Activated CD4-positive, CD25-positive, alpha-beta regulatory T cell (primary cell): ENCODE measurements around the gene NDST3.
A peak's percentile ranks its signal among the peaks of the same experiment; 100 is the strongest.
"Not testable (repeated sequence)": the region's sequence is repeated elsewhere in the genome, so short reads cannot be mapped to it uniquely, and the experiment has no call there.

ENCODE experiments used
- DNase-seq, 4 experiments: peaks; one replicate each; lab custom pipeline; 2025; lab: John Stamatoyannopoulos, UW

Gene NDST3

DNA sequence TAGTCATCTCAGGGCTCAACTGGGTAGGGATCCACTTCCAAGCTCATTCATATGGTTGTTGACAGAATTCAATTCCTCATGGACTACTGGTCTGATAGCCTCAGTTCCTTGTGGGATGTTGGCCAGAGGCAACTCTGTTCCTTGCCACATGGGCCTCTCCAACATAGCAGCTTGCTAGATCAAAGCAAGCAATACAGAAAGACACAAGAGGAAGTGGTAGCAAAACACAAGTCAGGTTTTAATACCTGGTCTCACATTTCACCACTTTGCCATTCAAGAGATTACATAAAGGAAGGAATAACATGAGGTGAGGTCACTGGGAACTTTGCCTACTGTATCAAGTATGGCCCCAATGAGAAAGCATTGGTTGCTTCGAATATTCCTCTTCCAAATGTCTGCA lies 239.4 kb downstream of the NDST3 start:
- DNase-seq = no peak

DNA sequence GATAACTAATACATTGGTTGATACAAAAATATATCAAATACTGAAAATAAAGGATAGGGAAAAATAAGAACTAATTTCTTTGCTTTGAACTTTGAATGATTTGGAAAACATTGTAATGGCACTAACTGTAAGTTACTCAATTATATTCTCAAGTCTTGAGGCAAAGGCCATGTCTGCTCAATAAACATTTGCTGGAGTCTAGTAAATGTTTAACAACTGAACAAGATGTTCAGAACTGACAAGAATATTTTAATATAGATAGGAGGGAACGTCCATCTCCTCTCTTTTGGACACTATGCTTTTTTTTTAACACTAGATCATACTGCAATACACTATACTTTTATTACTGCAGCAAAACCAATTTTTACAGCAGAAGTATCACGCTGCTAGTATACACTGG lies 242.3 kb downstream of the NDST3 start:
- no peak for DNase-seq

DNA sequence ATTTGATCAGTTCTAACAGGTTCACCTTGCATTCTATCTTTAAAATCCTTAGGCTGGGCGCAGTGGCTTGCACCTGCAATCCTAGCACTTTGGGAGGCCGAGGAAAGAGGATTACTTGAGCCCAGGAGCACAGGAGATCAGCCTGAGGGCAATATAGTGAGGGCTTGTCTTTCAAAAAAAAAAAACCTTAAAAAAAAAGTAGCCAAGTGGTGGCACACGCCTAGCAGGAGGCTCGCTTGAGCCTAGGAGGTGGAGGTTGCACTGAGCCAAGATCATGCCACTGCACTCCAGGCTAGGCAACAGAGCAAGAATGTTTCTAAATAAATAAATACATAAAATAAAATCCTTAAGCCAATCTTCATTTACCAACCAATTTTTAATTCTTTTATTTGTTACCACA lies 243.0 kb downstream of the NDST3 start:
- no peak for DNase-seq

DNA sequence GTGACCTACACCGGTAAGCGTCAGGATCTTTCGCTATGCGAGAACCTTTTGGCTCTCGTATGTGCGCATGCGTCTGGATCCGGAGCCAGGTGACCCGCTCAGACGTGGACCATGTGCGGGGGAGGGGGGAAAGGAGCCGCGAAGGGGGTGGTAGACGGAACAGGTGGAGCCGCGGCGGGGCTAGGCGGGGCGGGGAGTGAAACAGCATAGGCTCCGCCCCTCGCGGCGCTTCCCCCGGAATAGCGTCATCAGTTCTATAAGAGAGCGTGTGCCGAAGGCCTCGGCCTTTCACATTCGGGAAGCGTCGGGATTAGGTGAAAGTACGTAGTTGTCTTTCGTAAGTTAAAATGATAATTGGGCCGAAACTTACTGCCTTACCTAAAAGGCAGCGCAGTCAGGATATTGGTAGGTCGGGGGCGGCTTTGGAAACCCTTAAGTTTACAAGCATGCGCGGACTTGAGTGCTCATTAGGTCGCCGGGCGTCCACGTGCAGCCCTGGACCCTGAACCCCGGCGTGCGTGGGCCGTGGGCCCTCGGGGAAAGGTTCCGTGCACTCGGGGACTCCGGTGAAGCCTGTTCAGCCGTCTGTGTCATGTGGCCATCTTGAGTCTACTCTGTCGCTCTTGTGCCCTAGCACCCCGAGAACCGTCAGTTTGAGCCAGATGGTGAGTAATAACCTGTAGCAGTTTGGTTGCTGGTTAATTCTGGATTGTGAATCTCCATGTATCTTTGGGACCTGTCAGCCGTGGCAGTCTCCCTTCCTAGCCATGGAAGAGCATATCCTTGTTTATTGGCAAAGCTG lies 244.4 kb downstream of the NDST3 start:
- DNase-seq = peak; percentile 94 to 96 (median 94)

DNA sequence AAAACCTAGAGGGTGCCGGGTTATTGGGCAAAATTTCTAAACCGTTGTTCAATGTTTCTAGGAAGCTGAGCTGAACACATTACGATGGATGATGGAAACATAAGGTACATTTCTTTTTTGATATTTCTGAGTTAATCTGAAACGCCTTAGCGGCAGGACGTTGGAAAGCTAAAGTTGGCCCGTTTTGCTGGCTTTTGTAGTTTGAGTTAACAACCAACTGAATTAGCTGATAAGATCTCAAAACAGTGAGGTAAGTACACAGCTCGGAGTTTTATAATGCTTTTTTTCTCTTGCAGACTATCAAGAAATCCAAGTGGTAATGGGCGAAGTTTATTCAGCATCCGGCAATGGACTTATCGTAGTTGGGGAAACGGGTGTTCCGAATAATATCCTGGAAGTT lies 245.0 kb downstream of the NDST3 start:
- no peak for DNase-seq

DNA sequence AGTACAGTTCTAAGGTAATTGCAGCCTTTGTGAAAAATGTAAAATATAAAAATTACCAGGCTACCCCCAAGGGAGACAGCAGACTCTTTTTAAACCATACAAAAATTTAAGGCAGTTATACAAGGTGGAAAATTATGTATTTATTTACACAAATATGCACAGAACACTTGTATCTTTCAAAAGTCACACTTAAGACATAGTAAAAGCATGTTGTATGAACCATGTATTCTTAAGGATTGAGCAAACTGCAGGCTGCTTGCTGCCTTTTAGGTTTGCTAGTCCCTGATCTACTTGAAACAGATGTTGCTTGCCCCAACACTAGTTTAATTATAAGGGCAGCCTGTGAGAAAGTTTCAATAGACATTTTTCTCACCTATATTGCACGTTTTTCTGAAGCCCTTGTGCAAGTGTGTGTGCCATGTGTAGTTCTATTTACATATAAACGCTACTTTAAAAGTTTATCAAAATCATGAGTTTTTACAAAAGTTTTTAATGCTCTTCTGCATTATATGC lies 245.7 kb downstream of the NDST3 start:
- DNase-seq = no peak

DNA sequence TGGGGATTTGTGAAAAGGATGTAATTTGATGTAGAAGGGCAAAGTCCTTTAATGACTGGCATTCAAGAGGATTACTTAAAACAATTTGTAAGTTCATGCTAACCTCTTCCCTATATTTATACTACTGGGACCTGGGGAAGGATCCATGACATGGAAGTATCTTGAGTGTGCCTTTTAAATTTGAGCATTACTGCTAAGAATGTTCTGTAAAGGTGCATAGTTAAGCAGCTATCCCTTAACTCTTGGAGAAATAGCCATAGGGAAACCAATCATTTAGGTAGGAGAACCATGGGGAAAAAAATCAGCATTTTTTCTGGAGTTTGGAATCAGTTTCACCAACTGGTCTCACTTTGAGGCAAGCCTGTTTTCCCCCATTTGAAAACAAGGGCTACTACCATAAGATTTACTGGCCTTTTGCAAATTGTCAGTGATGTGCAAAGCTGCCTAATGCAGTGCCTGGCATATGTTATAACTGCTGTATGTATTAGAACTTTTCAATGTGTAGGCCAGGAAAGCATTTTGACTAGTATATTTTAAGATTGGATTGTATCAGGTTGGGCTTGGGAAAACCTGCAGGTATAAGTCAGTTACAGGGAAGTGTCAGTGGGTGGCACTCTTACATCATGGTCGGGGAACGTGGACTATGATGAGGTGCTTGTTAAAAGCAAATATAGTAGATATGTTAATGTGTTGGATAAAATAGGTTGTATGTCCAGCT lies 246.4 kb downstream of the NDST3 start:
- DNase-seq = no peak

DNA sequence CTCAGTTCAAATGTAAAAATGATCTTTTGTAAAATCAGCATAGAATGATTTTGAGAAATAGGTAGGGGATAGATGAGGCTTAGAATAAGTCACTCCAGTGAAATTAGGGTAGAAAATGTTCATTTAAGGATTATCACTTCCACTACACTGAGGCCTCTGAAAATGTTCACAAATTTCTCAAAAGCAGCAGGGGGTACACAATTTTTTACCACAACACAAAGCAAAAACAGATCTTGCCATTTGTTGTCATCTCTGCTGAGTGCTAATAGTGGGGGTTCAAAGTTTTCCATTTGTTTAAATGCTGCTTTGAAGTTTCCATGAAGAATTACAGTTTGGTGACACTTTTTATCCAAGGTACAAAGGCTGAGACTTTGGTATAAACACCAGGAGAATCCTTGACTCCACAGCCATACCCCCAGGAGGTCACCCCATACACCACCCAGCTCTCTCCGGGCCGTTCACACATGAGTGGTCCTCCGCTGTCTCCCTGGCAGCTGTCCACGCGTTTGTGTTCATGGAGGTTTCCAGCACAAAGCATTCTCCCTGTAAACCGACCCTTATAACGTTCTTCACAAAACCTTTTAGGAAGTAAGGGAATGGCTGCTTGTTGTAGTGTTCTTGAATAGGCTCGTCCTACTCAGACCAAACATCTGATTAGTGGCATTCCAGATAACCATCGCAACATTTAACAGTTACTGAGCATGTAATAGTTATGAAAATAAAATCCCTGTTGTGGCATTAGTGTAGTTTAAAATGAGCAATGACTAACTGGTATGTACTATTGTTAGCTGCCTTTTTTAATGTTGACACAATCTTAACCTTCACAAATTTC lies 247.5 kb downstream of the NDST3 start:
- no peak for DNase-seq

DNA sequence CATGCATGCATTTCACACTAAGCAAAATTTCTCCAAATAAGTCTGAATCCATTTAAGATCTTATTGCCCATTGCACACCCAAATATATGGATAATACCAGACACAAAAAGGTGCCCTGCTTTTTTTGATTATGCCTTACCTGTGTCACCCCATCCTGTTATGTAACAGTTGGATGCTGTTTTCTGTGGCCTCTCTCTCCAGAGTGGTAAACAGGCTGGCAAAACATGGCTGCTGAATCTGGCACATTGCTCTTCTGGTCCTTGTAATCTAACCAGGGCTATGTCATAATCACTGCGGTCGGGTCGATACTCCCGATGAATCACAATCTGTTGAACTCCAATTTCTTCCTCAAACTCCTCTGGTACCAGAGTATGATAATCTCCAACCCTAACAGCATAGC lies 248.4 kb downstream of the NDST3 start:
- no peak for DNase-seq

DNA sequence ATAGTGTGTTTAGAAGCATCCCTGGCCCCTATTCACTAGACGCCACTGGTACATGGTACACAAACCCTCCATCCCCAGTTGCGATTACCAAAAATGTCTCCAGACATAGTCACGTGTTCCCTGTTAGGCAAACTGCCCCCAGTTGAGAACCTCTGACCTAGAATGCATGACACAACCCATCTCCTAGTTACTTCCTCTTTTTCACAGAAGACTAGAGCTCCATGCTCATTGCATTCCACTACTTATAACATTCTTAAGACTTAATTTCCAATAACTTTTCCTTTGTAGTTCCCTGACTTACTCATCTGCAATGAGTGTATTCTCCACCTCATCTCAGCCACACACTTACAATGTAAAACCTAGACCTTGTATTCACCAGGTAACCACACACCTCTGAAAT lies 249.9 kb downstream of the NDST3 start:
- DNase-seq = no peak

DNA sequence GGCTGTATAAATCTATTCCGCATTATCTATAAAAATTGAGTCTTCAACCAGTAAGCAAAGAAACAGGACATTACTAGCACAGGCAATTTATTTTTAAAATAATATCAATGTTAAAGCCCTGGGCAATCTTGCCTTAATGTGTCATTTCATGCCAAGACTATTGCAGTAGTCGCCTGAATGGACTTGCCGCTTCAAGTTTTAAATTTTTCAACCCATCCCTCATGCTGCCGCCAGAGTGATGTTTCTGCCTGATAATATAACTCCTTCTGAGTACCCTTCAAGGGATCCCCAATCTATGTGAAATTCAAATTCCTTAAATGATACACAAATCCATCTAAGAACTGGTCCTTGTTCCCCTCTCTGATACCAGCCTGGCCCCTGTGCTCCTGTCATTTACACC lies 251.6 kb downstream of the NDST3 start:
- DNase-seq = no peak

DNA sequence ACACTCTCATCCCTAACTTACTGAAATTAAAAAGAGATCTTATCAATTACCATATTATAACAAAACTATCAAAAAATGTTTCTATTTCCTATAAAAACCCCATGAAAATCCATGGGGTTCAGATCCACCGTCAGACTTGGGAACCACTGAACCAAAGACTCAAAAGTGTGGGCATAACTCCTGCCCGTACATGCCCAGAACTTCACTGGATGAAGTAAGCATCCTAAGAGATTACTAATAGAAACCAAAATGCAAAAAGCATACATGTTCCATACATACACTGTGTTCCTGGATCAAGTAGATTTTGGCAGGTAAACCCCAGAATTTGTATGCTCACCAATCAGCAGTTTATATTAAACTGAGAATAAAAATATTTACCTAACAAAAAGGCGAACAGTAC lies 252.4 kb downstream of the NDST3 start:
- no peak for DNase-seq

DNA sequence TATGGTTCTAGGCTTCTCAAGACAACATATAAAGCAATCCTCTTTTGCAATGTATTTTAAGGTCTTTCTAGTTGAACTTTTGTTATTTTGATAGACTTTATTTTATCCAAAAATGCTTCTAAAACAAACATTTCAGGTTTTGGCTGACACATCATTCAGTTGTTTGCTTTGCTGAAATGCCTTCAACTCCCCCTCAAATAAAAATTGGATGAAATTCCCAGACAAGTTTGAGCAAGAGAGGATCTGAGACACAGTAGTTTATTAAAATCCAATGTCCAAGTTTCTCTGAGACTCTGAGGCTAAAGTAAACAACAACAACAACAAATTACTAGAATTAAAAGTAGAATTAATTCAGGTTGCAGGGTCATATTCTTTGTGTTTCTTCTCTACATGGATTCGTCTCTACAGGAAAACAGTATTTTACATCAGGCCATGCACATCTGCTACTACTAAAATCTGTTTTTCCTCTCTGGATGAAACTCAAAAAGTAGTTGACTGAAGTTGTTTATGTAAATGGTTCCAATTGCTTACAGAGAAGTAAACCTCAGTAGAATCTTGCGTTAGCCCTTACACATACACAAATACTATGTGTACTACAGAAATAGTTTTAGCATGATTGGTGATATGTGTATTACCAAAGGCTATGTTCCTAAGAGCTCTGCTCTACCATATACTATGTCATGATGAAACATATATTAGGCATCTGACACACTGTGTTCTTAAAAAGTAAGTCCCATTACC lies 253.6 kb downstream of the NDST3 start:
- no peak for DNase-seq

DNA sequence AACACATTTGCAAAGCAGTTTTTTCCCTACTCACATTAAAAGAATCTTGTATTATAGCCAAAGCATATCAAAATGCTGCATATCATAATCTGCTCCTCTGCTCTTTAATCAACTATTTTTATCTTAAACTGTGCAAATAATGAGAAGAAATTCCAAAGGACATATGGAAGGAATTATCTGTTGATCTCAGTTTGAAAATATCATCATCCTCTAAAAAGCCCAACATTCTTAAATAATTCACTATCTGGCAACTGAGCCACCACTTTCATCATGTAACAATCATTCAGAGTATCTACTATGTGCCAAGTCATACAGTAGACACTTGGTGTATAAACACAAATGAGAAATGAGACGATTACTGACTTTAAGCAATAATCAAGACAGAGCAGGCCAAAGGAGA lies 255.5 kb downstream of the NDST3 start:
- no peak for DNase-seq

DNA sequence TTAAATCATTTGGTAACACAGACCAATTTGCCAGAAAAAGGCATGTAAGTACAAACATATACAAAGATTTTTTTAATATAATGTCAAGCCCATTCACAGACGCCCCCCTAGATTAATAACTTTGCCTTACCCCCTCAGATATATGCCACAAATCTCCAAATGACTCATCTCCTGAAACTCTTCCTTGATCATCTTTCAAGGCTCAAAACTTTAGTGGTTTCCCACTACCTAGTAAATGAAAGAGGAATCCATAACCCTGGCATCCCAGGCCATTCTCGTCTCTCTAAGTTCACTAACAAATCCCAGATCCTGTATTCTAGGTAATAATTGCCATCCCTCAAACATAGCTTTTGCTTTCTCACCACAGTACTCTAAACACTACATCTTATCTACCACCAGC lies 256.7 kb downstream of the NDST3 start:
- DNase-seq = no peak

DNA sequence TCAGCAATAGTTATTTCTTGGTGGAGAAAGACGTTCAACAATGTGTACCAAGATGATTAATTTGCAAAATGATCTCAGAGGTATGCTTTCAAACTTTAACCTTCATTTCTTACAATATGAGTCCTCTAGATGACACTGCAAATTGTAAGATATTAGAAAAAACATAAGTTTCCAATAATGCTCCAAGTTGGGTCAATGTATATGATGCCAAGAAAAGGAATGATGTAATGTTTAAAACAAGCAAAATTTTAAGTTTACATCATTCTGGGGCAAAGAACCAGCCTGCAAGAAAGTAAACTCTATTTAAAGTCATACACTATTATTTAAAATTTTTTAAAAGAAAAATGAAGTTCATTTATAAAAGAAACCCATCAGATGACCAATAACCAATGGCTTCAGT lies 262.4 kb downstream of the NDST3 start:
- no peak for DNase-seq

DNA sequence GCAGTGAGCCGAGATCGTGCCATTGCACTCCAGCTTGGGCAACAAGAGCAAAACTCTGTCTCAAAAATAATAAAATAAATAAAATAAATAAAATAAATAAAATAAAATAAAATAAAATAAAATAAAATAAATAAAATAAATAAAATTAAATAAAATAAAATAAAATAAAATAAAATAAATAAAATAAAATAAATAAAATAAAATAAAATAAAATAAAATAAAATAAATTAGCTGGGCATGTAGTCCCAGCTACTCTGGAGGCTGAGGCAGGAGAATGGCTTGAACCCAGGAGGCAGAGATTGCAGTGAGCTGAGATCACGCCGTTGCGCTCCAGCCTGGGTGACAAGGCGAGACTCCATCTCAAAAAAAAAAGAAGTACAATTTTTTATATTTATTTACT lies 265.3 kb downstream of the NDST3 start:
- DNase-seq = not testable (repeated sequence)

DNA sequence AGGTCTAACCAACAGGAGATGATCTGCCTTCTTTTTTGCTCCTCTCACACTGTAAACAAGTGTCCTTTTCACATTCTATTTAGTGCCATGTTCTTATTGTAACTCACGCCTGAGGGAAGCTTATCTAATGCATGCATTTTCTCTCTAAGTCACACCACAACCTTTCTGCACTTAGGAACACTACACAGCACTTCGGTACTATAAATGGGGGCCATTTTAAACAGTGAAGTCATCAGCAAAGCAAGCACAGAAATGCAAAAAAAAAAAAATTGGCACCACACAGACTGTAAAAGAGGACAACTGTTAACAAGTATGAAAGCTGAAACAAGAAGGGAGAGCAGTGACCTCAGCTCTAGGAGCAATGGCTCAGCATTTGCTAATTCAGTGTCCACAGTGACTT lies 273.4 kb downstream of the NDST3 start:
- no peak for DNase-seq
